GM12878 (cell line): ENCODE measurements around the gene ADAM15. TPM values are rescaled to one million over a fixed set of nuclear protein-coding genes. Genes with fewer than 3 reads are reported as not detected.

Experiments
- CREM ChIP-seq: IDR thresholded peaks from 2 replicates; pipeline ENCODE4 v1.6.1; 2014; ENCODE audit warnings: antibody characterized with exemption, low read depth
- ESRRA ChIP-seq: IDR thresholded peaks from 2 replicates; pipeline ENCODE4 v1.6.1; 2012; ENCODE audit warnings: mild to moderate bottlenecking, low read length, improper control_type of control experiment
- HSF1 ChIP-seq: fragments of 150-350 bp; IDR thresholded peaks from 2 replicates; pipeline ENCODE4 v1.6.1; 2014; ENCODE audit warnings: mild to moderate bottlenecking, low read depth, low read length
- IKZF2 ChIP-seq, 2 experiments: fragments of 450-650 bp; IDR thresholded peaks; 2 replicates each; pipeline ENCODE4 v1.6.1; 2017; ENCODE audit warnings: mild to moderate bottlenecking in 2 of 2, moderate library complexity in 2 of 2
- MLLT1 ChIP-seq: fragments of 450-650 bp; IDR thresholded peaks from 2 replicates; pipeline ENCODE4 v1.6.1; 2016; ENCODE audit warnings: mild to moderate bottlenecking
- NBN ChIP-seq: fragments of 450-650 bp; IDR thresholded peaks from 2 replicates; pipeline ENCODE4 v1.6.1; 2016
- NFYB ChIP-seq: IDR thresholded peaks from 2 replicates; pipeline ENCODE4 v1.6.1; 2011; ENCODE audit warnings: low read depth, mild to moderate bottlenecking, low read length, improper control_type of control experiment, moderate library complexity; ENCODE audit not compliant: insufficient read depth
- PAX5 ChIP-seq: IDR thresholded peaks from 2 replicates; pipeline ENCODE4 v1.6.1; 2011; ENCODE audit warnings: low read depth, low read length, borderline replicate concordance
- POLR2AphosphoS5 ChIP-seq: IDR thresholded peaks from 2 replicates; pipeline ENCODE4 v1.6.1; 2011; ENCODE audit warnings: mild to moderate bottlenecking, low read length, inconsistent platforms
- SMARCA5 ChIP-seq: fragments of 450-650 bp; IDR thresholded peaks from 2 replicates; pipeline ENCODE4 v1.6.1; 2017; ENCODE audit warnings: mild to moderate bottlenecking
- ZBTB11 ChIP-seq: fragments of 450-650 bp; formaldehyde crosslinking; IDR thresholded peaks from 2 replicates; pipeline ENCODE4 v1.5.0; 2022; ENCODE audit warnings: mild to moderate bottlenecking, missing genetic modification characterization
- polyA plus RNA-seq, 11 experiments: library from polyadenylated mRNA; depleted of rRNA in 4 of 11; unstranded in 6 of 11; stranded (reverse) in 5 of 11; fragments of >200 nt; fragmentation: Nextera tagmentation in 4 of 11; fragmentation: Illumina TruSeq in 1 of 11; extraction: Ambion mirVana in 4 of 11; extraction: Trizol in 1 of 11; gene quantifications; 1 replicate in 1 of 11; 2 replicates in 10 of 11; pipeline versions ENCODE4 v1.2.1 to v1.2.3, GENCODE V29; 2011 to 2016; ENCODE audit warnings: inconsistent platforms in 2 of 11, missing spikeins in 2 of 11, low read depth in 1 of 11
- total RNA-seq, 4 experiments: library from RNA; depleted of rRNA in 3 of 4; stranded (reverse); fragments of >200 nt in 3 of 4; fragmentation: Illumina TruSeq in 1 of 4; extraction: Trizol in 1 of 4; gene quantifications; 2 replicates each; pipeline versions ENCODE4 v1.2.1 to v1.2.3, GENCODE V29; 2013 to 2021
- TF ChIP-seq, protein P1 (sequence below): fragments of 450-650 bp; IDR thresholded peaks from 2 replicates; pipeline ENCODE4 v1.6.1; 2017; ENCODE audit warnings: mild to moderate bottlenecking, moderate library complexity
- TF ChIP-seq, protein P2 (sequence below): IDR thresholded peaks from 2 replicates; pipeline ENCODE4 v1.6.1; 2011; ENCODE audit warnings: low read depth, mild to moderate bottlenecking, low read length, moderate library complexity, borderline replicate concordance; ENCODE audit errors: extremely low read depth
- TF ChIP-seq, protein P3 (sequence below): fragments of 450-650 bp; IDR thresholded peaks from 2 replicates; pipeline ENCODE4 v1.6.1; 2016; ENCODE audit warnings: mild to moderate bottlenecking

Gene ADAM15
- total and polyA plus RNA-seq, 10 of the 15 experiments (the other 5 are each of a cell fraction or from before 2014, with no cell fraction given): 0.29 to 38.8 (median 14.7) TPM

GRCh38 chr1:155061381-155062150 lies 10.4 kb downstream of the ADAM15 start (continued):
- TF ChIP-seq ZBTB11 (CRISPR knock-in tag) (no peak), ESRRA (peak; percentile 47; the same call in 1 of the 2 replicates), CREM (no peak), PAX5 (0 out of 2 replicates have a peak, but pooled peaks have one; percentile 25), MLLT1 (peak; percentile 73; the same call in 1 of the 2 replicates), NBN (peak; percentile 67; the same call in 1 of the 2 replicates), HSF1 (no peak), POLR2AphosphoS5 (peak; percentile 43; the same call in 1 of the 2 replicates), SMARCA5 (peak; percentile 37; the same call in 1 of the 2 replicates), NFYB (no peak), IKZF2 (IDR thresholded peaks at IDR 0.05) (0 out of 4 replicates have a peak, but pooled peaks of 1 of the 2 experiments have one; percentile 6)
- TF ChIP-seq, protein P1, sequence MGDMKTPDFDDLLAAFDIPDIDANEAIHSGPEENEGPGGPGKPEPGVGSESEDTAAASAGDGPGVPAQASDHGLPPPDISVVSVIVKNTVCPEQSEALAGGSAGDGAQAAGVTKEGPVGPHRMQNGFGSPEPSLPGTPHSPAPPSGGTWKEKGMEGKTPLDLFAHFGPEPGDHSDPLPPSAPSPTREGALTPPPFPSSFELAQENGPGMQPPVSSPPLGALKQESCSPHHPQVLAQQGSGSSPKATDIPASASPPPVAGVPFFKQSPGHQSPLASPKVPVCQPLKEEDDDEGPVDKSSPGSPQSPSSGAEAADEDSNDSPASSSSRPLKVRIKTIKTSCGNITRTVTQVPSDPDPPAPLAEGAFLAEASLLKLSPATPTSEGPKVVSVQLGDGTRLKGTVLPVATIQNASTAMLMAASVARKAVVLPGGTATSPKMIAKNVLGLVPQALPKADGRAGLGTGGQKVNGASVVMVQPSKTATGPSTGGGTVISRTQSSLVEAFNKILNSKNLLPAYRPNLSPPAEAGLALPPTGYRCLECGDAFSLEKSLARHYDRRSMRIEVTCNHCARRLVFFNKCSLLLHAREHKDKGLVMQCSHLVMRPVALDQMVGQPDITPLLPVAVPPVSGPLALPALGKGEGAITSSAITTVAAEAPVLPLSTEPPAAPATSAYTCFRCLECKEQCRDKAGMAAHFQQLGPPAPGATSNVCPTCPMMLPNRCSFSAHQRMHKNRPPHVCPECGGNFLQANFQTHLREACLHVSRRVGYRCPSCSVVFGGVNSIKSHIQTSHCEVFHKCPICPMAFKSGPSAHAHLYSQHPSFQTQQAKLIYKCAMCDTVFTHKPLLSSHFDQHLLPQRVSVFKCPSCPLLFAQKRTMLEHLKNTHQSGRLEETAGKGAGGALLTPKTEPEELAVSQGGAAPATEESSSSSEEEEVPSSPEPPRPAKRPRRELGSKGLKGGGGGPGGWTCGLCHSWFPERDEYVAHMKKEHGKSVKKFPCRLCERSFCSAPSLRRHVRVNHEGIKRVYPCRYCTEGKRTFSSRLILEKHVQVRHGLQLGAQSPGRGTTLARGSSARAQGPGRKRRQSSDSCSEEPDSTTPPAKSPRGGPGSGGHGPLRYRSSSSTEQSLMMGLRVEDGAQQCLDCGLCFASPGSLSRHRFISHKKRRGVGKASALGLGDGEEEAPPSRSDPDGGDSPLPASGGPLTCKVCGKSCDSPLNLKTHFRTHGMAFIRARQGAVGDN: no peak
- TF ChIP-seq, protein P2, sequence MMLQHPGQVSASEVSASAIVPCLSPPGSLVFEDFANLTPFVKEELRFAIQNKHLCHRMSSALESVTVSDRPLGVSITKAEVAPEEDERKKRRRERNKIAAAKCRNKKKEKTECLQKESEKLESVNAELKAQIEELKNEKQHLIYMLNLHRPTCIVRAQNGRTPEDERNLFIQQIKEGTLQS: no peak
- TF ChIP-seq, protein P3, sequence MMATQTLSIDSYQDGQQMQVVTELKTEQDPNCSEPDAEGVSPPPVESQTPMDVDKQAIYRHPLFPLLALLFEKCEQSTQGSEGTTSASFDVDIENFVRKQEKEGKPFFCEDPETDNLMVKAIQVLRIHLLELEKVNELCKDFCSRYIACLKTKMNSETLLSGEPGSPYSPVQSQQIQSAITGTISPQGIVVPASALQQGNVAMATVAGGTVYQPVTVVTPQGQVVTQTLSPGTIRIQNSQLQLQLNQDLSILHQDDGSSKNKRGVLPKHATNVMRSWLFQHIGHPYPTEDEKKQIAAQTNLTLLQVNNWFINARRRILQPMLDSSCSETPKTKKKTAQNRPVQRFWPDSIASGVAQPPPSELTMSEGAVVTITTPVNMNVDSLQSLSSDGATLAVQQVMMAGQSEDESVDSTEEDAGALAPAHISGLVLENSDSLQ: 0 out of 2 replicates have a peak, but pooled peaks have one; percentile 52
